ENCODE results near the gene NOSTRIN.
"Not testable (repeated sequence)": the region's sequence is repeated elsewhere in the genome, so short reads cannot be mapped to it uniquely, and the experiment has no call there.

NOSTRIN gene, protein sequence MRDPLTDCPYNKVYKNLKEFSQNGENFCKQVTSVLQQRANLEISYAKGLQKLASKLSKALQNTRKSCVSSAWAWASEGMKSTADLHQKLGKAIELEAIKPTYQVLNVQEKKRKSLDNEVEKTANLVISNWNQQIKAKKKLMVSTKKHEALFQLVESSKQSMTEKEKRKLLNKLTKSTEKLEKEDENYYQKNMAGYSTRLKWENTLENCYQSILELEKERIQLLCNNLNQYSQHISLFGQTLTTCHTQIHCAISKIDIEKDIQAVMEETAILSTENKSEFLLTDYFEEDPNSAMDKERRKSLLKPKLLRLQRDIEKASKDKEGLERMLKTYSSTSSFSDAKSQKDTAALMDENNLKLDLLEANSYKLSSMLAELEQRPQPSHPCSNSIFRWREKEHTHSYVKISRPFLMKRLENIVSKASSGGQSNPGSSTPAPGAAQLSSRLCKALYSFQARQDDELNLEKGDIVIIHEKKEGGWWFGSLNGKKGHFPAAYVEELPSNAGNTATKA

DNA sequence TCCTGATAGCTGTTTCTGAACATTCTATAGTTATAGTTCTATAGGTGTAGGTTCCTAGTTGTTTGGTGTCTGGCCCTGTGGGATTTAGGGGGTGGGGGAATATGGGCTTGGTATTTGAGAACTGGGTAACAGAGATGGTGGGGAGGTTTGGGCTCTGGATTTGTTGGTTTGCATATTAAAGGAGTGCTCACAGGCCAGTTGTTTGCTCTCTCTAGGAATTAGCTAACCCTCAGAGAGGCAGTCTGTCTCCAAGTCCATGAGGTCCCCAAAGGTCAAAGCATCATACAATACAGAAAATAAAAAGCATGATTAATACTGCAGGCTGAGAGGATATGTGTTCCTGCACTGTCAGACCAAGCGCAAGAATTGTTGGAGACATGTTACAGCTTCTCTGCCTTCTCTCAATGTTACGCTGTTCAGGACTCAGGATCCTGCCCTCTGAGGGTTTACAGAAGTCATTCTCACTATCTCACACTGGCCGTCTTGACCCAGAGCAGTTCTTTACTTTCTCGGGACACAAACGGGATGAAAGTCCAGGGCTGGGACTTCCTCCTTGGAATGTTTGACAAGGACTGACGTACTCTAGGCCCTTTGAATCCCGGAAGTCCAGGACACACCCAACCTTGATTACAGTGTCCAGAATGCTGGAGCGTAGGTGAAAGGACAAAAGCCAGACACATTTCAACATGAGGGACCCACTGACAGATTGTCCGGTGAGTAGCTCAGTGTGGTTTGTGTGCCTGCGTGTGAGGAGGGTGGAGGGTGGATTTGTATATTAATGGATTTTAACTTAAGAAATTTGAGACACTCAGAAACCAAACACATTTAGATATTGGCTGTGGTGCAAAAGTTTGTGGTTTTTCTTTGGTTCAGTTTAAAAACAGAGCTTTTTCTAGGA lies at the start of gene NOSTRIN:
Gene NOSTRIN, plus strand, starts transcription at position 677 of the 898 bp plus-strand sequence. Its CDS starts 10 bp downstream, at position 687.
- no peak for DNase-seq

DNA sequence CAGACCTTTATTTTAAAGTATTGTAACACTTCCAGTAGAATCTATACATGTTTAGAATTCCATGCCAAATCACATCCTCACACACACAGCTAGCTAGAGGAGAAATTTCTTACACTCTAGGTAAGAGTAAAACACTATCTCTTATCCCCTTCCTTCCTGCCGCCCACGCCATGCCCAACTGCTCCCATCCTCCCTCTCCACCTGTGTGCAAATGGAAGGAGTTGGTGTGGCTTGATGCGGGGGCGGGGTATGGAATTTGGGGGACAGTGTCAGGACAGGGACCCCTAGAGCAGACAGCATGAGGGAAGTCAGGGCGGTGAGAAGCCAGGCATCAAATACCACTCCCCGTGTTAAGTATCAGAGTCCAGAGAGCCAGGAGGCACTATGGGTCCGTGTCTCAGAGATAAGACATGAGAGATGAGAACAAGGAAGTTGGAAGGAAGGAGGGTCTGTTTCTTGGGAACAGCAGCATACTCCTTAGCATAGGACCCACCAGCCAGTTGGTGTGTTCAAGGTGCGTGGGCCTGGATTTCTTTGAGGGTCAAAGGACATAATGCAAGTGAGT lies 48.6 kb upstream of the NOSTRIN start:
- DNase-seq, result no peak

DNA sequence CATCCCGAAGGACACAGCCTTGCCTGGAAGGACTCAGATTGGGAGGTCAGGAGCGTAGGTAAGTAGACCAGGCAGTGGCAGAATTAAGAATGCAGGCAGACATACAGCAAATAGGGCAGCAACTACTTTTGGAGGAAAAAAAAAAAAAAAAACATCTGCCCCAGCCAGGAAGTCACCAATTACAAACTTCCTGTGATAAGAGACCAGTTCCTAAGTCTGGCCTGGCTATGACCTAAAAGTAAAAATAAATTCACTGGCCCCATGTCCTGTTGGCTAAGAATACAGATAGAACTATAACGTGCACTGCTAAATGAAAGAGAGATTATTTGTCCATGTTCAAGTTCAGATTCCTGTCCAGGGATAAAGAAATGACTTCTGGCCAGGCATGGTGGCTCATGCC lies 45.2 kb upstream of the NOSTRIN start:
- DNase-seq, result no peak

DNA sequence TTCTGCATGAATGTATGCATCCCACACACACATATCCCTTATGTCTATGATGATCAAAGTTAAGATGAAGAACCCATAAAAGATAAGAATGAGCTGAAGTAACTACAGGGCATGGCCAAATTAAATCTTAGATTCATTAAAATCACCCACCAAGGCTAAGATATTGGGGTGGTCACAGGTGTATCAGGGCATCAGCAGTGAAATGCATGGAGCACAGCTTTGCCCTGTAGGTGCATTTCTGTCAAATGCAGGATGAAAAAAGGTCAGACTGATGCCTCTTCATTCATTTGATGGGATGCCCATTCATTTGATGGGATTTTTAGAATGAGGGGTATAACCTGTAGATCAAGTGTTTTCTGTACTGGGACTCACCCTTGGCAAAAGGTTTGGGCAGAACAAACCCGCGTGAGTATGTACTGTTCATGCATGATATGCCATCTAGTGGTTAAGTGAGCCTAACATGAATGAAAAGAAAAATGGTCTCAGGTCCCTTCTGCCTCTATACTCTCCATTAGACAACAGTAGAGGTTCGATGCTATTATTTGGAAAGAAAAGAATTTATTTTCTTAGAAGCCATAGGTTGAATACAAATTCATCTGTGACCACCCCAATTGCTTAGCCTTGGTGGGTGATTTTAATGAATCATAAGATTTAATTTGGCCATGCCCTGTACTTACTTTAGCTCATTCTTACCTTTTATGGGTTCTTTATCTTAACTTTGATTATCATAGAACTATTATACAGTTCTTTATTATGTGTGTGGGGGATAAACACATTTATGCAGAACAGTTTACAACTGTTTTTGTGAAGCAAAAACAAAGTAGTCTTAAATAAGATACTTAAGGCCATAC lies 43.2 kb upstream of the NOSTRIN start:
- DNase-seq, result peak; percentile 64

DNA sequence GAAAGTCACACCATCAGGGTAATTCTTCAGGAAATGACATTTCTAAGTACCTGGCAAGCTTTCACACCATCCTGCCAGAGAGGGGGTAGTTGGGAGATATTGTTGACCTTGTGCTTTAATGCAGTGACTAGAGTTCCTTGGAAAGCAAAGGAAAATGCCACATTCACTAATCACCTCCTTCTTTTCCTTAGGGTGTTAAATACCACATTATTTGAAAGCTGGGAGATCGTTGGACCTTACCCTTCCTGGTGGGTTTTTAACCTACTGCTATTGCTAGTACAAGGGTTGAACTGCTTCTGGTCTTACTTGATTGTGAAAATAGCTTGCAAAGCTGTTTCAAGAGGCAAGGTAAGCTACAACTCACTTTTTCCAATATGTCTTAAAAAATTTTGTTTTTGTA lies 37.0 kb upstream of the NOSTRIN start:
- no peak for DNase-seq

DNA sequence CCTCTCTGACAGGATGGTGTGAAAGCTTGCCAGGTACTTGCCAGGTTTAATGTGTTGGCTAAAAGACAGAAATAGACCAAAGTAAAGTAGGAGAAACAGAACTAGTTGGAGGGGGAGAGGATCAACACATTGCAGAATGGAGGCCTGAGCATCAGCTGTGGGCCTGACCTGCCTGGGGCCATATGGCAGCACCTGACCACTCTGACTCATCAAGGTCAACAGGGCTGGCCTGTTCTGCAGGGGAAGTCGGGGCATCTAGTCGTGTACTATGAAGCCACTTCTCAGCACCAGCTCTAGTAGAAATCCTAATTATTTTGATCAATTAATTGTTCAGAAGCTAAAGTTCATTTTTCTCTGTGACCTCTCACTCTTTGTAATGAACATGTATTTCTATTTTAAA lies 35.8 kb upstream of the NOSTRIN start:
- DNase-seq, result no peak

DNA sequence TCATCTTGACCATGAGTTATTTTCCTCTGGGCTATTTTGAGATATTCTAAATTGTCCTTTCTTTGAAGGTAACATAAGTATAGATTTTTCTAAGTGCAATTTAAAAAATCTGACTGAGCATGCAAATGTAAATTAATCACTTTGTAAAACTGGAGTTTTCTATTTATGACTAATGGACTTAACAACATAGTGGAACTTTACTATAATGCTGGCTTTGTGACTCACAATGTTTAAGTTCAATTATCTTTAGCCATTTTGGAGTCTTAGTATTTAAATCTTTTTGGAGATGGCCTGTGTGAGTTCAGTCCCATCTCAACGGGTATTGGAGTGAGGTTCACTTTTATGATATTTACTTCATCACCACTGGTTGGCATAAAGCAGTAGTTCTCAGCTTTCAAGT lies 35.2 kb upstream of the NOSTRIN start:
- no peak for DNase-seq

DNA sequence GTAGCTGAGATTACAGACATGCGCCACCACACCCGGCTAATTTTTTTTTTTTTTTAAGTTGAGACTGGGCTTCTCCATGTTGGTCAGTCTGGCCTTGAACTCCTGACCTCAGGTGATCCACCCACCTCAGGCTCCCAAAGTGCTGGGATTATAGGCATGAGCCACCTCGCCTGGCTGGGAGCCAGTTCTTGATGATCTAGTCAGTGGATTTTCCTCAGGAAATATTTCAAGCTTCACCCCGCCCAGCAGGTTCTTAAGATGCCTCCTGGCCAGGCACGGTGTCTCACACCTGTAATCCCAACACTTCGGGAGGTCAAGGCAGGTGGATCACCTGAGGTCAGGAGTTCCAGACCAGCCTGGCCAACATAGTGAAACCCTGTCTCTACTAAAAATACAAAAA lies 34.1 kb upstream of the NOSTRIN start:
- DNase-seq, result not testable (repeated sequence)

DNA sequence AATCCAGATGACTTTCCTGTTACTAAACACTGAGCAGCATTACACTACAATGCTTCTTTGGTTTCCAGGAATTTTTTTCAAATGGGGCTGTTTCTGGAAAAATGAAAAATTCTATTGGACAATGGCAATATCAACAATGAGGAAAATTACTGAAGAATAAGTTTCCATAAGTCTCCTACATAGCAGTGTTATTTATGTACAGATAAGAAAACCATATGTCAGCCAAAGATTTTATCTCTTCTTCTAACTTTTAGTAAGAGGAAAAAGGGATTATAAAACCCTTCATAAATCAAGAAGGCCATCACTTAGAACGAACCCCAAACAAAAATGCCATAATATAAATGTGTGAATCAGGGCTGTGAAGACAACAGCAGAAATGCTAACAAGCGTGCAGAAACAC lies 31.6 kb upstream of the NOSTRIN start:
- DNase-seq, result no peak

DNA sequence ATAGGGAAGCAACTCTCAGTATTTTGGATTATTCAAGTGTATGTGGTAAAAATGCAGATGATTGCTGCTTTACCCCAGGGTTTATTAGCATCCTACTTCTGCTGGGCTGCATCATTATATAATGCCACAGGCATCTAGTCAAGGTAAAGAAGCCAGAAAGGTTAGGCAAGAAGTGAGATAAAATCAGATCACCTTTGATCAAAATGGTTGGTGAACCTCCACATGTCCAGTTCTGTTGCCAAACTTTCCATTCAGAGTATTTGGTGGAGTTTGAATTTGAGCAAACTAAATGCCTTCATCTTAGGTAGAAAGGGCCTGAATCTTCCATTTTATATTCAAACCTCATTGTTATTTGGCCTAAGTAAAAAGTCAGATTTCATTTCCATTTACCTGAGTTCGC lies 29.7 kb upstream of the NOSTRIN start:
- no peak for DNase-seq

DNA sequence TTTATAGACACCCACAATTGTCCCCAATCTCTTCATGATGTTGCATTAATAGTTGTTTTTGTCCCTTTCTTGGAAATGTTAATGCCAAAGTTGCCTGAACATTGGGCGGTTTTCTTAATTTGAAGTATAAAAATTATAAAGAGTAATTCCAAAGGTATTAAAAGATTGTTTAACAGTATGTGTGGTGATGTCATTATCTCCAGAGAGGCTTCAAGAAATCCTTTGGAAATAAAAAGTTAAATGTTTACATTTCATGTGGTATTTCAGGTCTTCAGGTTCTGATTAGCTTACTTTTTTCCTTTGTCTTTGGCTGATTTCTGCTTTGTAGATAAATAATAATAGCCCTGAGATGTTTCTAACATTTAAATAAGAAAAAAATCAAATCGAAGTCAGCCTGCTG lies 29.3 kb upstream of the NOSTRIN start:
- no peak for DNase-seq

DNA sequence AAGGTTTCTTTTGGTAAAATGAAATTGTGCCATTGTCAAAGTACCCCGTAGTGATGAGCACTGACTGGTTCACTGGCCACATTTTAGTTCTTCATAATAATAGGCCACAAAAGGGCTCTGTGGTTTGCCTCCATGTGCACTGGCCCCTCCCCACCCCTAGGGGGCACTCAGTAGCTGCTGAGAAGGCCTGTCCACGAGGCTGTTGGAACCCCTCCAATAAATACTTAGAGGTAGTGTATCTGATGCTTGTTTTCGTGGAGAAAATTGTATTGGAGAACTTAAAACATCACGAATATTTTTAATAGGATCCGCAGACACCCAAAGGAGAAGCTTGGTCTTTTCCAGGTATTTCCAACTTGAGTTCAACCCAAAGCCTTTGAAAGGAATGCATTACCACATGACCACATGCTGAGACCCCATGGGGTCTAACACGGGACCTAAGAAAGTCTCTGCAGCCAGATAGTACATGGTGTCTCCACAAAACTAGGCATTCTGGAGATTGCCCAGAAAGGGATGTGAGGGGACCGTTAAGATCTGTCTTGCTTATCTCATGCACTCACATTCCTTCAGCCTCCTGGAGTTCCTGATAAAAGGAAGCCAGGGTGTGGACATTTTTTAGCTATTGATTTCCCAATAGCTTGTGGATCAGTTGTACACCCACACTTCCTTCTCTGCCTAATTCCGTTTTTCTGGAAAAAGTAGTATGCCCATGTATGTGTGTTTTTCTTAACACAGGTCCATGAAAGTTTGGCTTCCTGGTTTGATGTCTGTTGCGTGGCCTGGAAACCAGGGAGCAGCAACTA lies 28.5 kb upstream of the NOSTRIN start:
- DNase-seq, result peak; percentile 30

DNA sequence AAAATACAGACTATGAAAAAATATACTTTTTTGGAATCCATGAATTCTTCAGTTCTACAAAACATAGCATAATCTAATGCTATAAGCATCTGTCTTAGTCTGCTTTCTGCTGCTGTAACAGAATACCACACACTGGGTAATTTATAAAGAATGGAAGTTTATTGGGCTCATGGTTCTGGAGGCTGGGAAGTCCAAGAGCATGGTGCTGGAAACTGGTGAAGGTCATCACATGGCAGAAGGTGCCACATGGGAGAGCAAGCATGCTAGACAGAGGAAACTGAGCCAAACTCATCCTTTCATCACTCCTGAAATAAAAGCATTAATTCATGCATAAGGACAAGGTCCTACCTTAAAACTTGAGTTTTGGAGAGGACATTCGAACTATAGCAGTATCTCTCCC lies 26.6 kb upstream of the NOSTRIN start:
- DNase-seq, result no peak

DNA sequence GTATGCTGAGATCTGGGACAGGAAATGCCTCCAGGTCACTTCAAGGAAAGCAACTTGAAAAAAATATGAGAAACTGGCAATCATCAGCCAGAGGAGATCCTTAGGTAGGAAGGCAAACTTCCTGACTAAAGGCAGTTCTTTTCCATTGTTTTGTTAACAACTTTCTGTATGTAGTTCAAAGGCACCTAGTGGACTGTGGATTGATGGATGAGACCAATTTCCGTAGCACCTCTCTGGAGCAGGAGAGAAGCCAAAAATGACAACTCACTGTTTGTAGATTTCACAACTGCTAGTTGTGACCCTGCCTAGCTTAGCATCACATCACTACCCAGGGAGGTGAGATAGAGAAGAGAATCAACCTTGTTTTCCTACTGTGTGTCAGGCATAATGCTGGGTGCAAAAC lies 21.8 kb upstream of the NOSTRIN start:
- DNase-seq, result no peak

DNA sequence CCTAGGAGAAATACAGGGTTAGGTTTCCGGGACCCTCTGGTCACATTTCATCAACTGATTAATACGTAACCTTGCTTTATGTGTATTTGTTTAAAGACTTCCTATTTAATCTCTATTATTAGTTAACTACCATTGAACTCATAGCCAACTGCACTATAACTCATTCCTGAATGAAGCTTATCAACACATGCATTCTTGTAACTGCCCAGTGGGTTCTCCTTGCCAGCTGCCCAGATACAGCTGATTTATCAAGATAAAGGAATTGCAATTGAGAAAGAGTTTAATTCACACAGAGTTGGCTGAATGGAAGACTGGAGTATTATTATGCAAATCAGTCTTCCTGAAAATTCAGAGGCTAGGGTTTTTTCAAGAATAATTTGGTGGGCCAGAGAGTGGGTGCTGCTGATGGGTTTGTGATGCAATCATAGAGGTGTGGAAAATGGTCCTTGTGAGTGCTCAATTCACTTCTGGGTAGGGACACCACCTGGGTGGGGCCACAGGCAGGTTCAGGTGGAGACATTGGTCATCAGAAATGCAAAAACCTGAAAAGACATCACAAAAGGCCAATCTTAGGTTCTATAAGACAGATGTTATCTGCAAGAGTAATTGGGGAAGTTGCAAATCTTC lies 21.1 kb upstream of the NOSTRIN start:
- no peak for DNase-seq

DNA sequence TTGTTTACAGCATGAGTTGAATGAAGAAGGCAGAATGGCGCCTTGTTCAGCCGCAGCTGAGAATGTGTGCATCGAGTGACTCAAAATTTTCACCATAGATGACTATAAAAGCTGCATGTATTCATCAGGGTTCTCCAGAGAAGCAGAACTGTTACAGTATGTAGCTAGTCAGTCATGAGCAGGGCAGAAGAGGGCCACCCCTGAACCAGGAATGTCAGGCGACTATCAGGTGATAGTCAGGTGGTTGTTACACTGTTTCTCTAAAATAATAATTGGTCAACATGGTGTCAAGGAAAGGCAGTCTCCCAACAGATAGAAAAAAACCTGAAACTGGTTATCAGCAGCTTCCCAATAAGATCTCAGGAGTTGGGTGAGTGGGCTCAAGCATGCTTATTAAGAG lies 20.2 kb upstream of the NOSTRIN start:
- no peak for DNase-seq

DNA sequence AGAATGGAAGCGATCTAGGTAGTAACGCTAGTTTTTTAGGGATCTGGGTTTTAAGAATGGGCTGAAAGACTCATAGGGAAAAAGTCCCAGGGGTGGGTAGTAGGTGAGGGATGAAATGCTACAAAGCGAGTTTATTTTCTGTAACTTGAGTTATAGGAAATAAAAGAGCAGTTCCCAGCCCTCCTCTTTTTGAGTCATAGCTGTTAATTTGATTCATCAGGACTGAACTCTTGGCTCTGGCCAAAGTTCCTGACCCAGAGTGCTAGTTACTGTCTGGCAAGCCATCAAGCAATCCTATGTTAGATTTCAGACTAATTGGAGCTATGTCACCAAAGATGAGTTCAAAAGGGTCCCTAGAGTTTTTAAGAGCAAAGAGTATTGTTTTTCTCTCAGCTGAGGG lies 17.4 kb upstream of the NOSTRIN start:
- no peak for DNase-seq

DNA sequence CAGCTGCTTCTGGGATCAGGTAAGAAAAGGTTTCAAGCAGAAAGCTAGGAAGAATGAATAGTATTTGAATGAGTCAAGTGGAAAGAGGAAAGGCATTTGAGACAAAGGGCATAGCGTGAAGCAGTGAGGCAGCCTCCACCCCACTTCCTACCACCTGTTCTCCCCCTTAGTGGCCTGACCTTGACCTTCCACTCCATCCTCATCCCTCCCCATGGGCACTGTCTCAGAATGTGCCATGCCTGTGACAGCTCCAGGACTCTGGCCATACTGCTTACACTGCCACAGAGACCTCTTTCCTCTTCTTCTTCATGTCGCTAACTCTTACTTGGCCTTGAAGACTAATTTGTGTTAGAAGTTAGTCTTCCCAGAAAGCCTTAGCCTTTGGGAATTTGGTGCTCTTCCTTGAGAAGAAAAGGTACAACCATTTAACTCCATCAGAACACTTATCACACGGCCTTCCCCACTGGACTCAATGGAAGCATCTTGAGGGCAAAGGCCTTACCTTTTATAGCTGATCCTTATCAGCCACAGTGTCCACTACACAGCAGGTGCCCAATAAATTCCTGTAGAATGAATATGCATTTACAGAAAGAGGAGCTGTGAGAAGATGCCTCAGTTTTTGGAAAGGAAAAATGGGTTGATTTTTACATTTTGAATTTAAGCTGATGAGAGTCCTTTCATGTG lies 15.2 kb upstream of the NOSTRIN start:
- no peak for DNase-seq

DNA sequence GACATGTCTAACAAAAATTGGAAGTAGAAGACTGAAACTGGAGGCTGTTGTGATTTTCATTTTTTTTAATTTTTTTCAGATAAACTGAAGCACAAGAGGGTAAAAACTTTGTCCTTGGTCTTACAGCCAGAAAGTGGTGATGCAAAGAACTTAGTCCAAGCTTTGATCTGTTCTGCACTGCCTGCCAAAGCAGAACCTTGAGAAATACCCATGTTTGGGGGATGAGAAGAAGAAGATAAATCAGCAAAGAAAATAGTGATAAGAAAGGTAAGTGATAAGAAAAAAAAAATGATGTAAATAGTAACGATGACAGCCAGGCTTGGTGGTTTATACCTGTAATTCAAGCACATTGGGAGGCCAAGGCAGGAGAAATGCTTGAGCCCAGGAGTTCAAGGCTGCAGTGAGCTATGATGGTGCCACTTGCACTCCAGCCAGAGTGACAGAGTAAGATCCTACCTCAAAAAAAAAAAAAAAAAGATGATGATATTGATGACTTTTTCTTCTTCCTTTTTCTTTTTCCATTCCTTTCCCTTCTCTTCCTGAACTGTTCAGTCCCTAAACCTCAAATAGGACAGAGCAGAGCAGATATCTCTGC lies 14.6 kb upstream of the NOSTRIN start:
- DNase-seq, result no peak

DNA sequence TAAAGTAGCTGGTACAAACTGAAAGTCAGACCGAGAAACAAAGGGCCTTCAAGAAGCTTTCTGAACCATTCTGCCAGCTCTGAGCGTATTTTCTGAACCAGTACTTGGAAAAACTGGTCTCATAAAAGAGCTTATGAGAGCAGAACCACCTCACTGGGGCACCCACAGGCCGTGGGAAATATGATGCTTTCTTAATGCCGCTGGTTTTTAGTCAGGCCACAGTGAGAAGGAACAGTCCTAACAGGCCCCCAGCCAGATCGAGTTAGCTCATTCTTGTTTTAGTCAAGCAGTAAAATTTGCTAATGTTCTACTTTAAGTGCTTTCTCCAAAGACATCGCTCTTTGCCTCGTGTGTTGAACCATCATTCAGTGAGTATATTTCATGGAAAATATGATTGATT lies 12.7 kb upstream of the NOSTRIN start:
- DNase-seq, result no peak

Measured in CD4-positive, alpha-beta T cell treated with Interleukin-10 for 1 hour (primary cell).